Measurements from ENCODE around the gene NOS1AP.

- TF ChIP-seq CTCF (conservative IDR thresholded peaks at IDR 0.05; ENCODE audit: low read depth in 2 of 2) (no peak), POLR2AphosphoS5 (IDR thresholded peaks at IDR 0.05; ENCODE audit: low read depth) (no peak), EZH2 (IDR thresholded peaks at IDR 0.05; ENCODE audit: low read depth, unreplicated experiment) (no peak), REST (IDR thresholded peaks at IDR 0.05; ENCODE audit: unreplicated experiment) (no peak)
These were observed 148.2 kb downstream of the NOS1AP start for GRCh38 chr1:162217706-162218105.
